Ishikawa (cell line): Measurements from ENCODE around the gene STX8.

Source experiments
- CEBPB ChIP-seq: IDR thresholded peaks from 2 replicates; pipeline ENCODE4 v1.6.1; 2012
- CREB1 ChIP-seq: IDR thresholded peaks from 2 replicates; pipeline ENCODE4 v1.6.1; 2012; ENCODE audit warnings: low read depth
- EGR1 ChIP-seq: IDR thresholded peaks from 2 replicates; pipeline ENCODE4 v1.6.1; 2012
- EP300 ChIP-seq: IDR thresholded peaks from 2 replicates; pipeline ENCODE4 v1.6.1; 2012; ENCODE audit warnings: borderline replicate concordance
- FOXM1 ChIP-seq: IDR thresholded peaks from 2 replicates; pipeline ENCODE4 v1.6.1; 2012; ENCODE audit warnings: low read depth, borderline replicate concordance
- NFIC ChIP-seq: IDR thresholded peaks from 2 replicates; pipeline ENCODE4 v1.6.1; 2012
- RAD21 ChIP-seq: IDR thresholded peaks from 2 replicates; pipeline ENCODE4 v1.6.1; 2012; ENCODE audit warnings: low read depth
- TAF1 ChIP-seq: IDR thresholded peaks from 2 replicates; pipeline ENCODE4 v1.6.1; 2012; ENCODE audit warnings: low read depth, mild to moderate bottlenecking
- TCF12 ChIP-seq: IDR thresholded peaks from 2 replicates; pipeline ENCODE4 v1.6.1; 2012; ENCODE audit warnings: low read depth
- TEAD4 ChIP-seq: IDR thresholded peaks from 2 replicates; pipeline ENCODE4 v1.6.1; 2012
- YY1 ChIP-seq: IDR thresholded peaks from 2 replicates; pipeline ENCODE4 v1.6.1; 2012; ENCODE audit warnings: low read depth
- ZBTB7A ChIP-seq: IDR thresholded peaks from 2 replicates; pipeline ENCODE4 v1.6.1; 2012; ENCODE audit warnings: low read depth
- TF ChIP-seq, protein P1 (sequence below): IDR thresholded peaks from 2 replicates; pipeline ENCODE4 v1.6.1; 2012
- TF ChIP-seq, protein P2 (sequence below): IDR thresholded peaks from 2 replicates; pipeline ENCODE4 v1.6.1; 2012; ENCODE audit warnings: low read depth, mild to moderate bottlenecking
- TF ChIP-seq, protein P3 (sequence below): IDR thresholded peaks from 2 replicates; pipeline ENCODE4 v1.6.1; 2012

STX8 gene

DNA sequence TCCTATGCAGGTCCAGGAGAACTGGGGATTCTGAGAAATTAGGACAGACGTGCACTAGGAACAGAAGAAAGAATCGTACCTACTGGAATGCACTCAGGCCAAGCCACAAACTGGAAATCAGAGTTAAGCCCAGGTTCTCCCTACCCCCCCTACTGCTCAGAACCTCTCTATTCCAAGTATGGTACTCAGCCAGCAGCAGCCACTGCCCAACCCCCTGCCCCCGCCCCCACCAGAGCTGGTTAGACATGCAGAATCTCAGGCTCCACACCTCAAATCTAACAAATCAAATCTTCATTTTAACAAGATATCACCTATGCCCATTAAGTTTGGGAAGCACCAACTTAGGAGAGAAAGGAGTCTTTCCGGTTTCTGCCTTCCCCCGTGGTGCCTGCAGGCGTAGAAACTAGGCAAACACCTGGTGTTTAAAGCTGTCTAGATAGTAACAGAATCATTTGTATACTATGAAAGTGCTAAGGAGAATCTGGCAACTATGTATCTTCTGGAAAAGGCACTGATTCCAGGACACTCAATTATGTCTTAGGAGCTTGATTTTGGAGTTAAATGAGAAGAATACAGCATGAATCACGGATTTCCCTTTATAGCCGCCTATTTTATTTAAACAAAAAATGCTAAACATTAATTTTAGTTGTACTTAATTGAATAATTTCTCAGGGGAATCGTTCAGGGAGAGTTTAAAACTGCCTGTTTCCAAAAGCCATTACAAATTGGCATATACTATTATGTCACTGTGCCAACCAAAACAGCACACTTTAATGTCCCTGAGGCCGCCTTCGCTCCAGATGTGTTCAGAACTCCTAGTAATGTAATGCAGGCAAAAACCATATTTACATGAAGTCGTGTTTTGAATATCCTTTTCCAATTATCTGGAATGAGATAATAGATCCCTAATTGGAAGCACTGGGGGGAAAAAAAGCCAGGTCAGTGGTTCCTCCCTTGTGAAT, 166.5 kb downstream of the STX8 start:
- TF ChIP-seq EP300 (no peak), ZBTB7A (no peak), NFIC (no peak), CEBPB (no peak), FOXM1 (no peak), EGR1 (no peak), YY1 (no peak), TAF1 (no peak), TCF12 (no peak), TEAD4 (no peak)
- TF ChIP-seq, protein P1, sequence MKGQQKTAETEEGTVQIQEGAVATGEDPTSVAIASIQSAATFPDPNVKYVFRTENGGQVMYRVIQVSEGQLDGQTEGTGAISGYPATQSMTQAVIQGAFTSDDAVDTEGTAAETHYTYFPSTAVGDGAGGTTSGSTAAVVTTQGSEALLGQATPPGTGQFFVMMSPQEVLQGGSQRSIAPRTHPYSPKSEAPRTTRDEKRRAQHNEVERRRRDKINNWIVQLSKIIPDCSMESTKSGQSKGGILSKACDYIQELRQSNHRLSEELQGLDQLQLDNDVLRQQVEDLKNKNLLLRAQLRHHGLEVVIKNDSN: no peak
- TF ChIP-seq, protein P2, sequence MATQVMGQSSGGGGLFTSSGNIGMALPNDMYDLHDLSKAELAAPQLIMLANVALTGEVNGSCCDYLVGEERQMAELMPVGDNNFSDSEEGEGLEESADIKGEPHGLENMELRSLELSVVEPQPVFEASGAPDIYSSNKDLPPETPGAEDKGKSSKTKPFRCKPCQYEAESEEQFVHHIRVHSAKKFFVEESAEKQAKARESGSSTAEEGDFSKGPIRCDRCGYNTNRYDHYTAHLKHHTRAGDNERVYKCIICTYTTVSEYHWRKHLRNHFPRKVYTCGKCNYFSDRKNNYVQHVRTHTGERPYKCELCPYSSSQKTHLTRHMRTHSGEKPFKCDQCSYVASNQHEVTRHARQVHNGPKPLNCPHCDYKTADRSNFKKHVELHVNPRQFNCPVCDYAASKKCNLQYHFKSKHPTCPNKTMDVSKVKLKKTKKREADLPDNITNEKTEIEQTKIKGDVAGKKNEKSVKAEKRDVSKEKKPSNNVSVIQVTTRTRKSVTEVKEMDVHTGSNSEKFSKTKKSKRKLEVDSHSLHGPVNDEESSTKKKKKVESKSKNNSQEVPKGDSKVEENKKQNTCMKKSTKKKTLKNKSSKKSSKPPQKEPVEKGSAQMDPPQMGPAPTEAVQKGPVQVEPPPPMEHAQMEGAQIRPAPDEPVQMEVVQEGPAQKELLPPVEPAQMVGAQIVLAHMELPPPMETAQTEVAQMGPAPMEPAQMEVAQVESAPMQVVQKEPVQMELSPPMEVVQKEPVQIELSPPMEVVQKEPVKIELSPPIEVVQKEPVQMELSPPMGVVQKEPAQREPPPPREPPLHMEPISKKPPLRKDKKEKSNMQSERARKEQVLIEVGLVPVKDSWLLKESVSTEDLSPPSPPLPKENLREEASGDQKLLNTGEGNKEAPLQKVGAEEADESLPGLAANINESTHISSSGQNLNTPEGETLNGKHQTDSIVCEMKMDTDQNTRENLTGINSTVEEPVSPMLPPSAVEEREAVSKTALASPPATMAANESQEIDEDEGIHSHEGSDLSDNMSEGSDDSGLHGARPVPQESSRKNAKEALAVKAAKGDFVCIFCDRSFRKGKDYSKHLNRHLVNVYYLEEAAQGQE: no peak
- TF ChIP-seq, protein P3, sequence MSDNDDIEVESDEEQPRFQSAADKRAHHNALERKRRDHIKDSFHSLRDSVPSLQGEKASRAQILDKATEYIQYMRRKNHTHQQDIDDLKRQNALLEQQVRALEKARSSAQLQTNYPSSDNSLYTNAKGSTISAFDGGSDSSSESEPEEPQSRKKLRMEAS: no peak

- TF ChIP-seq RAD21: no peak
- no peak for TF ChIP-seq NFIC
- TF ChIP-seq, protein P3: no peak
- TF ChIP-seq TEAD4: no peak
- TF ChIP-seq, protein P2: no peak
- no peak for TF ChIP-seq EGR1
- no peak for TF ChIP-seq YY1
- no peak for TF ChIP-seq CREB1
Measured at GRCh38 chr17:9408381-9408780, 167.2 kb downstream of the STX8 start.

DNA sequence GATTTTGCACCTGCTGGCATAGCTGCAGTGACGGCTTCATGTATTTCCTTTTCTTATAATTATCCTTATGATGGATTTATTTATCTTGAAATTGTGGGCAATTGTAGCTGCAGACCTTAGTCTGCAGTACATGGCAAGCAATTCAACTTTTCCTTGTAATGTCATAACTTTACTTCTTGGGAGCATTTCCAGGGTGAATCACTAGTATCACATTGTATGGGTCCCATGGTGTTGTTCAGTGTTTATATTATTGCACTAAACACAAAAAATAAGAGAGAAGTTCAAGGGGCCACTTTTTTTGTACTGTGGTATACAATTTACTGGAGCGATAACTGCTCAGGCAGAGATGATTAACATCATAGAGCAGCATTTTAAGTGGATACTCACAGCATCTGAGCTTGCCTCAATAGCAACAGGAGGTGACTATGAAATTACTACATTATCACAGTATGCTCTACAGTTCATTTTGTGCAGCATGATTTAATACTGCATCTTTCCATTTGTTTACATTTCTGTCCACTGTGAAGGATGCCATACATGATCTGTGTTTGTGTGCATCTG, 169.5 kb downstream of the STX8 start:
- no peak for TF ChIP-seq RAD21
- no peak for TF ChIP-seq TCF12
- TF ChIP-seq, protein P1: no peak
- no peak for TF ChIP-seq ZBTB7A
- TF ChIP-seq, protein P2: no peak
- TF ChIP-seq EP300: no peak

DNA sequence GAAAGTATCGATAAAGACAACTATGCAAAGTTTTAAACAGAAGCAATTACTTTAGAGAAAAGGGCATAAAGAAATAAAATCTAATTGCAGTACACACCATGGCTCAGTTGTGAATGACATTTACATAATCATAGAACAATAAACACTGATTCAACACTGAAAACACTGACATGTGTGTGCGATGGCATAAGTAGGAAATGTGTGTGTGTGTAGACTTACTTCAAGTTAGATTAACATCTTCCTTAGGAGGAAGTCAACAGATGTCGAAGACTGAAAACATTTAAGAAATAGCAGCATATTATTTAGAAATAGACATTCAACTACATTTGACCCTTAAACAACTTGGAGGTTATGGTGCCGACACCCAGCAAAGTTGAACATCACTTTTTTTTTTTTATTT, 172.4 kb downstream of the STX8 start:
- TF ChIP-seq, protein P1: no peak
- TF ChIP-seq CREB1: no peak
- TF ChIP-seq FOXM1: no peak
- TF ChIP-seq YY1: no peak
- no peak for TF ChIP-seq EP300
